Measurements from ENCODE around the gene NOTO.

The NOTO gene

GRCh38 chr2:73203055-73203681, 794 bp downstream of the NOTO start:
- no peak for DNase-seq

DNA sequence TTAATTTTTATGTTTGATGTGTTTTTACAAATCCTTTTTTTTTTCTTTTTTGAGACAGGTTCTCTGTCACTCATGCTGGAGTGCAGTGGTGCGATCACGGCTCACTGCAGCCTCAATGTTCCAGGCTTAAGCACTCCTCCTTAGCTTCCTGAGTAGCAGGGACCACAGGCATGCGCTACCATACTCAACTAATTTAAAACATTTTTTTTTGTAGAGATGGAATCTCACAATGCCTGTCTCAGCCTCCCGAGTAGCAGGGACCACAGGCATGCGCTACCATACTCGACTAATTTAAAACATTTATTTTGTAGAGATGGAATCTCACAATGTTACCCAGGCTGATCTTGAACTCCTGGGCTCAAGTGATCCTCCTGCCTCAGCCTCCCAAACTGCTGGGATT, 3.2 kb downstream of the NOTO start:
- DNase-seq = no peak

DNA sequence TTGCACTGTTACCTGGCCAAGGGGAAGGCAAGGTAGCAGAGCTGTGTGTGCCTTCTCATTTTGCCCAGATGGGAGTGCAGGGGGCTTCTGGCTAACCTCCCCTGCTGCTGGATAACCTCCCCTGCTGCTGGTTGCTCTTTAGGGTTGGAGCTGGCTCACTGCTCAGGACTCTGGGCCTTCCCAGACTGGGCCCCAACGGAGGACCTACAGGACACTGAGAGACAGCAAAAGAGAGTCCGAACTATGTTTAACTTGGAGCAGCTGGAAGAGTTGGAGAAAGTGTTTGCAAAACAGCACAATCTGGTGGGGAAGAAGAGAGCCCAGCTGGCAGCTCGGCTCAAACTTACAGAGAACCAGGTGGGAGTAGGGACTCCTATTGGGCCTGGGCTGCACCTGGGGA, 5.9 kb downstream of the NOTO start:
- no peak for DNase-seq

DNA sequence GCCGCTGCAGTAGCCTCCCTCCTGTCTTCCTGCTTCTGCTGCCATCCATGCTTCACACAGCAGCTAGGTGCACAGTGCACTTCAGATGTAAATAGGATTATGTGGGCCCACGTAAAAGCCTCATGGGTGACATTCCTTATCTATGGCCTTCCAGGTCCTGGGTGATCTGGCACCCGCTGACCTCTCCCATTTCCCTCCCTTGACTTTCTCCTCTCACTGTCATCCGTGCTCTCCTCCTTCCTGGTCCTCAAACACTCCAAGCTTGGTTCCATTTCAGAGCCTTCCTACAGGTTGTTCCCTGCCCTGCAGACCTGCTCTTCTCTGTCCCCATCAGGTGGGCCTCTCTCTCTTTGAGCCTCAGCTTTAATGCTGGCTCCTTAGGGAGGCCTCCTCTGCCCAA, 7.6 kb downstream of the NOTO start:
- DNase-seq = no peak

- no peak for DNase-seq
Measured at GRCh38 chr2:73210696-73211095, 8.3 kb downstream of the NOTO start.

GRCh38 chr2:73212098-73212447, 9.7 kb downstream of the NOTO start:
- DNase-seq = no peak

GRCh38 chr2:73212448-73213176, 10.2 kb downstream of the NOTO start:
- DNase-seq = peak; percentile 66

DNA sequence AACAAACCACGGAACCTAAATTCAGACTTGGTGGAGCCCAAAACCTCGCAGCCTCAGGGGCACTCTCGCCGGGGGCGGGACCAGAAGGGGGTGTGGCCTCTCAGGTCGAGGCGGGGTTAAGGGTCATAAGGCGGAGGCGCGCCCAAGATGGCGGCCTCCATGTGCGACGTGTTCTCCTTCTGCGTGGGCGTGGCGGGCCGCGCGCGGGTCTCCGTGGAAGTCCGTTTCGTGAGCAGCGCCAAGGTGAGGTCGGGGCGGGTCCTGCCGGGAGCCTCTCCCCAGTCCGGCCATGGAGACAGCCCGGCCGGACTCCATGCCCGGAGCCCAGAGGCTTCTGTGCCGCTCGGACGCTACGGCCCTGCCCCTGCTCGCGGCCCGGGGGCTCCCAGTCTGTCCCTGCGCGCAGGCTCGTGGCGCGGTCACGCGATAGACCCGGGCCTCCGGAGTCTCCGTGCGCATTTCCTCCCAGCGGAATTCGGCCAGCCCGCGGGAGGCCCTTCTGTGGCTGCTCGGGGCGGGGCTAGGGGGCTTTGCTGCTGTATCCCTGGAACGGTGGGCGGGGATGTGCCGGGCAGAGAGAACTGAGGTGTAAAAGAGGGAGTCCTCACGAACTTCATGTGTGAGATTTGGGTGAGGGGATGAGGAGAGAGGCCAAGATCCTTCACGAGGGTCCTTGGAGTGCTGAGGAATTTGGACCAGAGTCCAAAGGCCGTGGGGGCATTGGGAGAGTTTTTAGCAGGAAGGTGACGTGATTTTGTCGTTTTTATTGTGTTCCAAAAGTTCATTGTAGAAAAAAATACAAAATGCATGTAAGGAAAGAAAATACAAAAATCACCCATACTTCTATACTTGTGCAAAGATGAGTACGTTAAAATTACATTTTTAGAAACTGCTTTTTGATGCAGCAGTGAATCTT, 12.0 kb downstream of the NOTO start, which contains the start of gene SMYD5:
TSS of gene SMYD5 (plus strand) at position 126 of the 916 bp plus-strand sequence. CDS start at position 148, 22 bp downstream.
- DNase-seq = peak; percentile 87

DNA sequence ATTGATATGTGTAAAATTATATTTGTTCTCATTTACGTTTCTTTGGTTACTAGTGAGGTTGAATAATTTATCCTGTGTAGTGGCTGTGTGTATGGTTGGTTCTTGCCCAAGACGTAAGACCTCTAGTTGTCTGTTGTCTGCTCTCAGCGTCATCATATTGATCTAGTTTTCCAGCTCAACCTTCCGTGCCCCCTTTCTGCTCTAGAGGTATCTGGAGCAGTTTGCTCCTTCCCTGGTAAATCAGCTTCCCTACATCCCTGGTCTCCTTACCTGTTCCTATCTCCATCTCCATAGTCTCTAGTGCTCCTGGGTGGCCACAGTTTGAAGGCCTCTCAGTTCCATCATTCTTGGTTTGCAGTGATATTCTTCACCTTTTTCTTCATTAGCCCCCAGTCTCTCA, 12.9 kb downstream of the NOTO start:
- no peak for DNase-seq

DNA sequence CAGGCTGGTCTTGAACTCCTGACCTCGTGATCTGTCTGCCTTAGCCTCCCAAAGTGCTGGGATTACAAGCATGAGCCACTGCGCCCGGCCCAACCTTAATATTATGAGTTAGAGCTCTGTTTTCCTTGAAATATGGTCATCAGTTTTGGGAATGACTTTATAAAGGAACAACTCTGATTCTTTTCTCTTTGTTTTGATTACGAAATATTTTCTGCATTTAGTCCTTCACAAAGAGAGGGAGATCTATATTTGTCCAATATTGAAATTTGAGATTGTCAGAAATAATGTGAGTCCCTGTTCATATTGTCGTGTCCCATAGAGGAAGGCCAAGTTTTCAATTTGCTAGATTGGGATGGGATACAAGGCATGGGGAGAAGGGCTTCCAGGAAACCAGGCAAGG, 14.8 kb downstream of the NOTO start:
- DNase-seq = no peak

DNA sequence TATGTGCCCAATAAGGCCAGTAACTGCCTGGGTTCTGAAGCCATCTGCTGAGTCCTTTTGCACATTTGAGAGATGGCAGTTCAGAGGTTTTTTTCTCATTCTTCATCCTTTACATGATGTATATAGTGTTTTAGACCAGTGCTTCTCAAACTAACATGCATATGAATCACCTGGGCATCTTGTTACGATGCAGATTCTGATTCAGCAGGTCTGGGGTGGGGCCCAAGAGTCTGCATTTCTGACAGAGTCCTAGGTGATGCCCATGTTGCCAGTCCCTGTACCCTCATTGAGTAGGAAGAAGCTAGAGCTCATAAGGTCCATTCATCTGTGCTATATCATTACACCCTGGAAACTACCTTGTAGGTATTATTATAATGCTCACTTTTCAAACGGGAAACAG, 15.5 kb downstream of the NOTO start:
- no peak for DNase-seq

DNA sequence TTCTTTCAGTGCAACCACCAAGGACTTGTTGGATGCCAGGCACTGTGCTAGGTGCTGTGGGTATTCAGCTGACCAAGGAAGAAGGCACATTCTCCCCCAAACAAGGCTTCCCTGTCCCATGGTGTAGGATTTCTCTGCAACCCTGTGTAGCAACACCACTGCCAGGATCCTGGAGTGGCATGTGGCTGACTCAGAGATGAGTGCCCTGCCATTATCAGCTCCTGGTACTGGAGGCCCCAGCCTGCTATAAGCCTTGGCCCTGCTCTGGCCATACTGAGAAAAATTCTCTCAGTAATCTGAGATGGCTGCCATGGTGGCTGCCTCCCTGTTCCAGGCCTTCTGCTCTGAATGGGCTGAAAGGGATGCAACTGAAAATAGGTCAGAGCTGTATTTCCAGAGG, 15.9 kb downstream of the NOTO start:
- no peak for DNase-seq

- no peak for DNase-seq
Measured at GRCh38 chr2:73223821-73224220, 21.4 kb downstream of the NOTO start.

- no peak for DNase-seq
Measured at GRCh38 chr2:73225513-73226360, 23.4 kb downstream of the NOTO start.

DNA sequence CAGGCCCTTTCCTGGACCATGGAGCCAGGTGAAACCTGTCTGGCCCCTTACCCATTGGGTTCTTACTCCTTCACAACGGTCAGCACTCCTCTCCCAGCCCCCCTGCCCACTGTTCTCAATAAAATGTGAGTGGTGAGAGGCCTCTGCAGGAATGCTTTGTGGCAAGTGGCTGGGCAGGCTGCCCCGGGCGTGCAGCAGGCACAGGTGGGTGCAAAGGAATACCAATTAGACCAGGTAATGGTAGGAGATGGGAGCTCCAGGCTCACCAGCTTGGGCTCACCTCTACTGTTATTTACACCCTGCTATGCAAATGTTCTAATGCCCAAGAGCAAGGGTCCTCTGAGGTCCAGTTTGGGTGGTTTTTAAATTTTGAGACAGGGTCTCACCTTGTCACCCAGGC, 24.7 kb downstream of the NOTO start:
- no peak for DNase-seq

GRCh38 chr2:73228631-73229030, 26.3 kb downstream of the NOTO start:
- DNase-seq = no peak

- peak; percentile 20 for DNase-seq
Measured at GRCh38 chr2:73232403-73233153, 30.2 kb downstream of the NOTO start.

- peak; percentile 97 for DNase-seq
Measured at GRCh38 chr2:73233154-73233931, 31.0 kb downstream of the NOTO start, which contains the start of gene PRADC1. TSS of gene PRADC1 (minus strand) at chr2:73233239. CDS start at chr2:73233160, 79 bp downstream.

DNA sequence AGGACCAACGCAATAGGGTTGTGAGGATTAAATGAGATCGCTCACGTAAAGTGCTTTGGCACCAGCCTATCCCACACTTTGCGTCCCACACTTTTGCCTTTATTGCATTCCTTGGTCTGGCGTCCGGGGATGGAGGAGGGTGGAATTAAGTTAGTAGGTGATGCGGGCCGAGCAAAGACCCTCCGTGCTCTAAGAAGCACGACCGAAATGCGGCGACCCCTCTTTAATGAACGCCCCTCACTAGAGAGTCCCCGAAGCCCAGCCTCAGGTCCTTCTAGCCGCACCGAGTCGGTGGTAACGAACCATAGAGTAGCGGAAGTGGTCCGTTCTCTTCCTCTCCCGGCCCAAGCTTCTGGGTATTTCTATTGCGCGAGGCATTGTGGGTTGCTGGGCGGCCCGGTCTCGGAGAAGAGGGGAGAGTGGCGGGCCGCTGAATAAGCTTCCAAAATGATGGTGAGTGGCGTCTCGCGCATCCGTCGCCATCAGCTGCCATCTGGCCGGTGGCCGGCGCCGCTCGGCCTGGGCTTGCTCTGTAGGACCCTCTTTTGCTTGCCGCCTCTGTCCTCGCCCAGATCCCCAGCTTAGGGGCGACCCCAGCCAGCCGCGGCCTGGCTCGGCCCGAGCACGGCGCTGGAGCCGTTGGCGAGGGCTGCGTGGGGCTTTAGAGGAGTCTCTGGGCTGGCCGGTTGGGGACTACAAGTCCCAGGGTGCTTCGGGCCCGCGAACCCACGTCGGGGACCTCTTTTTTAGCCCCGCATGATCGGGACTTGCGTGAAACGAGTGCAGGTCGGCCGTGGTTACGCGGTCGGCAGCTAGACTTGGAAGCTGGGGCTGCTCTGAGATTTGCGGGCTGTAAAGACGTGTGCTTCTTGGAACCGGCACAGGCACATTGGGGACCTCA, 31.8 kb downstream of the NOTO start, which contains the start of gene CCT7:
TSS of gene CCT7 (plus strand) at position 377 of the 901 bp plus-strand sequence. CDS start at position 448, 71 bp downstream.
- DNase-seq = peak; percentile 90
